ENCODE measurements around the gene SLCO4A1.

DNA sequence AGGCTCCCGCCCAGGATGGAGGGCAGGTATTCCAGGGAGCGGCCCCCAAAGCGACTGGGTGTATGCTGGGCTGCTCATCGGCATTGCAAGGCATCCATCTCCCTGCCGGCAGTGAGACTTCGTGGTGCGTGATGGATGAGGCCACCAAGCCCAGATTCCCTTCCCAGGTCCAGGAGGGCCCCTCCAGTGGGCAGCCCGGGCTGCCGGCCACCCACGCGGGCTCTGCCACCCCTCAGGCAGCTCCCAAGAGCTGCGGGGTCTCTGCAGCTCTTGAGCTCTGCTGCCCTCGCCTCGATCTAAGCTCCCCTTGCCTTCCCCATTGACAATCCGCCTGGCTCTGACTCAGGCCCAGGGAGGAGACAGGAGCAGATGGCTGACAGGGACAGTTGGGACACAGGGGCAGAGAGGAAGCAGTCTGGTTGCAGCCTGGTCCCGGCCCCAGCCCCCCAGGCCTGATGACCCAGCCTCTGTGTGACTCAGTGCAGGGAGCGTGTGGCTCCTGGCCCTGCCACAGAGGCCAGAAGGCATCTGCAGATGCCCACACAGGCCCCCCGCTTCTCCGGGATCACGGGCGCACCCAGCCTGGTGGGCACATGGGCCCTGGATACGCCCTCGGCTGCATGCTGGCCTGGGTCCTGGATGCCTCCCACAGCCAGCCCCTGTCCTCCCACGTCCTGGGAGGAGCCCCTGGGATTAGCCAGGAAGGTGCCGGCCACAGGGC lies 33.0 kb downstream of the SLCO4A1 start:
- TF ChIP-seq, protein P1, sequence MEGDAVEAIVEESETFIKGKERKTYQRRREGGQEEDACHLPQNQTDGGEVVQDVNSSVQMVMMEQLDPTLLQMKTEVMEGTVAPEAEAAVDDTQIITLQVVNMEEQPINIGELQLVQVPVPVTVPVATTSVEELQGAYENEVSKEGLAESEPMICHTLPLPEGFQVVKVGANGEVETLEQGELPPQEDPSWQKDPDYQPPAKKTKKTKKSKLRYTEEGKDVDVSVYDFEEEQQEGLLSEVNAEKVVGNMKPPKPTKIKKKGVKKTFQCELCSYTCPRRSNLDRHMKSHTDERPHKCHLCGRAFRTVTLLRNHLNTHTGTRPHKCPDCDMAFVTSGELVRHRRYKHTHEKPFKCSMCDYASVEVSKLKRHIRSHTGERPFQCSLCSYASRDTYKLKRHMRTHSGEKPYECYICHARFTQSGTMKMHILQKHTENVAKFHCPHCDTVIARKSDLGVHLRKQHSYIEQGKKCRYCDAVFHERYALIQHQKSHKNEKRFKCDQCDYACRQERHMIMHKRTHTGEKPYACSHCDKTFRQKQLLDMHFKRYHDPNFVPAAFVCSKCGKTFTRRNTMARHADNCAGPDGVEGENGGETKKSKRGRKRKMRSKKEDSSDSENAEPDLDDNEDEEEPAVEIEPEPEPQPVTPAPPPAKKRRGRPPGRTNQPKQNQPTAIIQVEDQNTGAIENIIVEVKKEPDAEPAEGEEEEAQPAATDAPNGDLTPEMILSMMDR (IDR thresholded peaks at IDR 0.05): no peak
- no peak for TF ChIP-seq POLR2A (IDR thresholded peaks at IDR 0.05)
